Activated CD8-positive, alpha-beta memory T cell treated with anti-CD3 and anti-CD28 coated beads for 24 hours (primary cell): ENCODE results near the gene SLC25A13.

Experiments
- DNase-seq: peaks from one replicate; pipeline ENCODE4 v3.0.0-alpha.2; 2020

The SLC25A13 gene

GRCh38 chr7:96238976-96239766, 82.7 kb downstream of the SLC25A13 start:
- DNase-seq = no peak

GRCh38 chr7:96238474-96238873, 83.4 kb downstream of the SLC25A13 start:
- DNase-seq = no peak

GRCh38 chr7:96237040-96237439, 84.9 kb downstream of the SLC25A13 start:
- DNase-seq = no peak

GRCh38 chr7:96236198-96237039, 85.5 kb downstream of the SLC25A13 start:
- no peak for DNase-seq

GRCh38 chr7:96235281-96235680, 86.6 kb downstream of the SLC25A13 start:
- no peak for DNase-seq

- DNase-seq = no peak
Observed at GRCh38 chr7:96233528-96234154, 88.3 kb downstream of the SLC25A13 start.

GRCh38 chr7:96233084-96233483, 88.8 kb downstream of the SLC25A13 start:
- DNase-seq = no peak

- DNase-seq = no peak
Observed at GRCh38 chr7:96228760-96229159, 93.1 kb downstream of the SLC25A13 start.

GRCh38 chr7:96225251-96225650, 96.6 kb downstream of the SLC25A13 start:
- no peak for DNase-seq

- no peak for DNase-seq
Observed at GRCh38 chr7:96224685-96225084, 97.2 kb downstream of the SLC25A13 start.

GRCh38 chr7:96224073-96224472, 97.8 kb downstream of the SLC25A13 start:
- DNase-seq = no peak

GRCh38 chr7:96221888-96222287, 100.0 kb downstream of the SLC25A13 start:
- DNase-seq = no peak

GRCh38 chr7:96219378-96220130, 102.3 kb downstream of the SLC25A13 start:
- no peak for DNase-seq

GRCh38 chr7:96218664-96219243, 103.1 kb downstream of the SLC25A13 start:
- no peak for DNase-seq

- no peak for DNase-seq
Observed at GRCh38 chr7:96217147-96217546, 104.8 kb downstream of the SLC25A13 start.

GRCh38 chr7:96216373-96216772, 105.5 kb downstream of the SLC25A13 start:
- no peak for DNase-seq

GRCh38 chr7:96212474-96212873, 109.4 kb downstream of the SLC25A13 start:
- no peak for DNase-seq

- DNase-seq = no peak
Observed at GRCh38 chr7:96211954-96212353, 109.9 kb downstream of the SLC25A13 start.

- no peak for DNase-seq
Observed at GRCh38 chr7:96205665-96206064, 116.2 kb downstream of the SLC25A13 start.

GRCh38 chr7:96204601-96205000, 117.3 kb downstream of the SLC25A13 start:
- DNase-seq = no peak

- DNase-seq = no peak
Observed at GRCh38 chr7:96203786-96204185, 118.1 kb downstream of the SLC25A13 start.

GRCh38 chr7:96202102-96202501, 119.8 kb downstream of the SLC25A13 start:
- DNase-seq = no peak
